ENCODE measurements around the gene LY6G6C. TPM values are rescaled to one million over a fixed set of nuclear protein-coding genes. Genes with fewer than 3 reads are reported as not detected.
A peak's percentile ranks its signal among the peaks of the same experiment; 100 is the strongest.

LY6G6C gene
- total RNA-seq, 2 experiments from 2014 or later = not detected

DNA sequence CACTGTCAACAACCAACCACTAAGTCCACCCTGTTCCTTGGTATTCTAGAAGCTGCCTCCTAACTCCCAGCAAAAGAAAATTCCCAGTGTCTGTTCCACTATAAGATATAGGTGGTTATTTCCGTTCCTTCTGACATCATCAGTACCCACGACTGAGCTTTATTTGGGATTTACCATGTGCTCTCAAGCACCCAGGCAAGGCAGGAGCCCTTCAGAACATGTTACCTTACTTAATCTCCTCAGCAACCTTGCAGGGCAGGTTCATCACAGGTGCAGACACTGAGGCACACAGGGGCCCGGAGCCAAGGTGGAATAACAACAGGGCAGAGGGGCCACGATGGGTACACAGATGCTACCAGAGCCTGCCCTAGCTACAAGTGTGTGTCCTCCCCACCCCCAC is 29.2 kb downstream of the LY6G6C start:
- H3K27ac Mint-ChIP-seq = no peak overlapping the region
- no peaks in the 10 kb centered on the region for H3K9me3 Mint-ChIP-seq
- H3K27me3 Mint-ChIP-seq (ENCODE audit: low read depth) = no peaks in the 10 kb centered on the region
- intact Hi-C loops (cut with micrococcal nuclease) = no loop called here
- H3K4me3 Mint-ChIP-seq = no peak overlapping the region
- no peak for DNase-seq
- H3K4me1 Mint-ChIP-seq (ENCODE audit: low read depth) = peaks cover 5% of the 10 kb centered on the region
- H3K36me3 Mint-ChIP-seq (ENCODE audit: low read depth) = peaks cover 15% of the 10 kb centered on the region
- CTCF ChIA-PET = no interaction called here

DNA sequence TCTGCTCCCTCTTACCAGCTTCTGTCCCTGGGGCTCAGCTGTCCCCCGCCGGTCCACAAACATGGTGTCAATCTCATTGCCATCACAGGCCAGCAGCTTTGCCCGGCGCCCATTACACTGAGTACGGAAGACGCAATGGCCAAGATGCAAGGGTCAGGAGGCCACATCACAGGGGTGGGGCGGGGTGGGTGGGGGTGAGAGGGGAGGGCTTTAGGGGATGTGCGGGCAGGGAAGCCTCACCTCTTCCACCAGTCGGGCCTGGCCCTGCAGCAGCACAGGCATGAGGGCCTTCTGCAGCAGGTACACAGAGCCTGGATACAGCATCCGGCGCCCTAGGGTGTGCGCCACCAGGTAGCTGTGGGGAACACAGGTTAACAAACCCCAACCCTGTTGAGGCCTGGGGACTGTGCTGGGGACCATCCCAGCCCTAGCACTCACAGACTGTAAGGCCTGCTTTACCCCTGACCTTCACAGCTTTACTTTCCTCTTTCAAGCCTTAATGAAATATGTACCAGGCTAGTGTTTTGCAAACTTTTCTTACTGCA is 29.9 kb downstream of the LY6G6C start:
- H3K9me3 Mint-ChIP-seq = no peaks in the 10 kb centered on the region
- H3K27me3 Mint-ChIP-seq (ENCODE audit: low read depth) = no peaks in the 10 kb centered on the region
- H3K27ac Mint-ChIP-seq = no peak overlapping the region
- H3K36me3 Mint-ChIP-seq (ENCODE audit: low read depth) = peaks cover 13% of the 10 kb centered on the region
- no peak overlapping the region for H3K4me3 Mint-ChIP-seq
- intact Hi-C loops (cut with micrococcal nuclease) = no loop called here
- H3K4me1 Mint-ChIP-seq (ENCODE audit: low read depth) = peaks cover 3% of the 10 kb centered on the region
- DNase-seq = no peak
- CTCF ChIA-PET = interaction anchor here (0.9 kb wide), 1 partner anchor 19 kb away, joined by 3 read pairs; no protein-coding TSS in a partner anchor

DNA sequence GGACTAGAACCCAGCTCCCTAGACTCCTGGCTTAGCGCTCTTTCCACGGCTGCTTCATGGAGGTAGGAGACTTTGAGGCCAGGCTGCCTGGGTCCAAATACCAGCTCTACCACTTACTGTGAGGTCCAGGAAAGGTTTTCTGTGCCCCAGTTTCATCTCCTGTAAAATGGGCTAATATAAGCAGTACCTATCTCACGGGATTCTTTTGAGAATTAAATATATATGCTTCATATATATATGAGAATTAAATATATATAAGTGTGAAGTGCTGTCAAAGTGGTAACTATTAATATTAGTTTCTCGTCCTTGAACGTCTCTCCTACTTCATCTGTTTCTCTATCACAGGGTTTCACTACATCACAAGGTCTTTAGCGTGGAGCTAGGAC is 30.5 kb downstream of the LY6G6C start:
- Mint-ChIP-seq H3K4me3 (no peak overlapping the region), H3K36me3 (ENCODE audit: low read depth) (peaks cover 10% of the 10 kb centered on the region), H3K4me1 (ENCODE audit: low read depth) (peaks cover 3% of the 10 kb centered on the region), H3K9me3 (no peaks in the 10 kb centered on the region), H3K27me3 (ENCODE audit: low read depth) (no peaks in the 10 kb centered on the region), H3K27ac (no peak overlapping the region)
- DNase-seq = no peak
- intact Hi-C loops (cut with micrococcal nuclease) = no loop called here
- CTCF ChIA-PET = interaction anchor here (0.7 to 0.9 kb wide), 3 partner anchors 13 to 30 kb away, joined by 3 to 4 read pairs (median 3); no protein-coding TSS in a partner anchor

DNA sequence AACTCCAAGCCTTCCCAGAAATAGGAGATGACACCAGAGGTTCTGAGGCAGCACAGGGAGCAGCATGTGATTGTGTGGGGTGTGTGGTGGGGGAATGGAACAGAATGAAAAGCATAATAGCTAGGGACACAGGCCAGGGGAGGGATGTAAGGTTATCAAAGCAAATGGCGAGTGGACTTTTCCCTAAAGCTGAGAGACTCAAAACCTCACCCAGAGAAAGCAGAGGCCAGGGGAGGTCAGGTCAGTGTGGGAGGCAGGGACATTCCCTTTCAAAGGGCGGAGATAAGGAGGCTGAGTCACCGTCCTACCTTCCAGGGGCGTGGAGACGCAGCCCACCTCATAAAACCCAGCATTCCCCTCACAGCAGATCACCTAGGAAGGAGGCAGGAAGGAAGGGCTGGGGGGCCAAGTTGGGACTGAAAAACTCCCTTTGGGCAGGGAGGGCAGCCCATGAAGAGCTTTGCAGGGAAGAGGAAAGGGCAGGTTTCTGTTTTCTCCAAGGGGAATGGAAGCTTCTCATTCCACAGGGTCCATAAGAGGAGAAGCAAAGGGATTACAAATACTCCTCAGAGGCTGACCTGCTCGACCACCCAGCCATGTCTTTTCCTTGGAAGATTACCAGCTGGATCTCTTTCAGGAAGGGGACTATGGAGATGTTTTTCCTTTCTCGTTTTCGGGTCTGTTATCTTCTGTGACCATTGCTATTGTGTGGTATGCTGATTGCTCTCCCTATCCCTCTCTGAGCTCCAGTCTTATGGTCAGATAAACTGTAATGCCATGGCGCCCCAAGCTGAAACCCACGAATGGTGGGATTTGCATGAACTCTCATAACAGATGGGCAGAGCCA is 31.1 kb downstream of the LY6G6C start:
- Mint-ChIP-seq H3K9me3 (no peaks in the 10 kb centered on the region), H3K4me3 (no peak overlapping the region), H3K27me3 (ENCODE audit: low read depth) (no peaks in the 10 kb centered on the region), H3K27ac (peak overlapping the region; percentile 54), H3K4me1 (ENCODE audit: low read depth) (peaks cover 3% of the 10 kb centered on the region), H3K36me3 (ENCODE audit: low read depth) (peaks cover 9% of the 10 kb centered on the region)
- DNase-seq = no peak
- CTCF ChIA-PET = interaction anchor here (0.5 to 1.9 kb wide), 4 partner anchors 10 to 217 kb away, joined by 3 to 7 read pairs (median 4); partner anchors contain the start of gene LY6G5C
- intact Hi-C loops (cut with micrococcal nuclease) = no loop called here

DNA sequence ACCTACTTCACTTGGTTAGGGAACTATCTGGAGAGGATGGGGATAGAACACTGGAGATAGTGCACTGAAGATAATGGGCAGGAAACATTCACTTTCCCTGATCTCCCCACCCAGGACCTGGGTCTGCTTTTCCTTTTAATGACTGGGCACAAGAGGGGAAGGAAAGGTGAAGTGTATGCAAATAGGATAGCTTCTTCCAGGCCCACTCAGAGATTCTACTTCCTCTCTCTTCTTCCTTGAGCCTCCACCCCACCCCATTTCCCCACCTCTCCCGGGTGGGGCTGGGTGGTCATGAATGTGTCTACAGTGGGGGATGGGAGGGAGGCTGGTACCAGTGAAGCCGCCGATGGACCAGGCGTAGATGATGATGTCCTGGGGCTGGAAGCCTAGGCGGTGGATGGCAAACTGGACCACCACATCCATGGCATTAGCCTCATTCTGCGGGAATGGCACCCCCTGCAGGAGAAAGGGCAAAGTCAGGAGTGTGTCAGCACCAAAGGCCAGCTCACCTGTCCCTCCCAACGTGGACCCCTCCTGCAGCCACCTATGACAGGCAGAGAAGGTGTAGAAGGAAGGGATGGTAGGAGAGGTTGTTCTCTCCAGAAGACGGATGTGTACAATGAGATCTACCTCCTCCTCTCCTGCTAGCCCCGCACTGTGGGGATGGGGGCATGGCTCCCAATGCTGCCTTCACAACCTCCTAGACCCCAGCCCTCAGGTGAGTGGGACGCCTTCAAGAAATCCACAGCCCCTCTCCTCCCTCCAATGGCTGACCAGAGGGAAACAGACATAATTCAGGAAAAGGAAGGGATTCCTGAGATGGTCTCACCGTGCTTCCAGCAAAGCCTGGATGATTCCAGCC is 32.1 kb downstream of the LY6G6C start:
- peaks cover 9% of the 10 kb centered on the region for H3K36me3 Mint-ChIP-seq (ENCODE audit: low read depth)
- H3K27ac Mint-ChIP-seq = no peak overlapping the region
- CTCF ChIA-PET = interaction anchor here (0.5 to 1.9 kb wide), 3 partner anchors 9 to 247 kb away, joined by 4 to 7 read pairs (median 5); partner anchors contain the start of gene LY6G5C
- intact Hi-C loops (cut with micrococcal nuclease) = no loop called here
- H3K27me3 Mint-ChIP-seq (ENCODE audit: low read depth) = no peaks in the 10 kb centered on the region
- no peak overlapping the region for H3K4me3 Mint-ChIP-seq
- no peaks in the 10 kb centered on the region for H3K9me3 Mint-ChIP-seq
- peaks cover 3% of the 10 kb centered on the region for H3K4me1 Mint-ChIP-seq (ENCODE audit: low read depth)
- DNase-seq = peak; percentile 33

DNA sequence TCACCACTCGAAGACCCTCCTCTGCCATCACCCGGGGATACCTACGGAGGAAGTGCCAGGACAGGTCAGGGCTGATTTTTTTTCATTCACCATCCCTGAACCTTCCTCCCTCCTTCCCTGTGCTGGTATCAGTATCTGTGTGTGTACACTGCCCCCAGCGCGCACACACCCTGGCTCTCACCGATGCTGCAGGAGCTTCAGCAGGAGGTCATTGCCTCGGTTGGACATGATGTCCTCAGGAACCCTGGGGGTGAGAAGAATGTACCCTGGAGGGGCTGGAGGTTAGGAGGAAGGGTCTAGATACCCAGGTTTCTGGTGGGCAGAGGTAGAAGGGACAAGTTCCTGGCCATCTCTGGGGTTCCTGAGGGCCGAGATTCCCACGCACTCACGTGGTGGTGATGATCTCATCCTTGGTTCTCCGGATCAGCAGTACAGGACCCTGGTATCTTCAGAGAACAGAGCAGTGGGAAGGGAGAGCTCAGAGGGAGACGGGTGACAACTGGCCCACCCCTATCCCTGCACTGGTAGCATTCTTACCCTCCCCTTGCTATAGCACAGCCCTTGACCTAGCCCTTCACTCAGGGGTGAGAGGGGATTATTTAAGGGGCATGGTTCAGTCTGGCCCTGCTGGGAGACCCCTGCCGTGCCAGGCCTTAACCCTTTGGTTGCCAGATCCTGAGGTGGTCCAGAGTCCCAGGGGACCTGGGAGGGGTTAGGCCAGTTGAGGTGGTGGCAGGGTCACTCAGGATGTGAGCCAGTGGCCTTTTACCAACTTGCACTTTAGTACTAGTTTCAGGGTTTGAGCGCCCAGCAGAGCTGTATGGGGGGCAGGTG is 33.5 kb downstream of the LY6G6C start:
- CTCF ChIA-PET = no interaction called here
- Mint-ChIP-seq H3K4me1 (ENCODE audit: low read depth) (peaks cover 3% of the 10 kb centered on the region), H3K4me3 (no peak overlapping the region), H3K27me3 (ENCODE audit: low read depth) (no peaks in the 10 kb centered on the region), H3K27ac (peak overlapping the region; percentile 11), H3K9me3 (no peaks in the 10 kb centered on the region), H3K36me3 (ENCODE audit: low read depth) (peaks cover 9% of the 10 kb centered on the region)
- intact Hi-C loops (cut with micrococcal nuclease) = no loop called here
- DNase-seq = no peak

DNA sequence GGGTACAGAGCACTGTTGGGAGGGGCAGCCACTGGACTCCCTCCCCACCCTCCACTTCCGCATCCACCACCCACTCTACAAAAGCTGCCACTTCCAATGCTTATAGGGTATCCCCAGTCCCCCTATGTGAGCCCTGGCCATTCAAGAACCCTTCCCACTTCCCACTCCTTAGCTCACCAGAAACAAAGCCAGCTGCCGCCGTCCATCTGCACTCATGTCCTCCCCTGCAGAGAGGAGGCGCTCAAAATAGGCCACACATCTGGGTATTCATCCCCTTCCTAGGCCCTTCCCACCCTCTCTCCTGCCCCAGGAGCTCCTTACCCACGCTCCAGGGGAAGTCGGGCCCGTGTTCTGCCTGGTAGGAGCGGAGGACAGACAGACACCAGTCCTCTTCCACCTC is 34.2 kb downstream of the LY6G6C start:
- H3K27me3 Mint-ChIP-seq (ENCODE audit: low read depth) = no peaks in the 10 kb centered on the region
- intact Hi-C loops (cut with micrococcal nuclease) = no loop called here
- CTCF ChIA-PET = interaction anchor here (1.0 kb wide), 1 partner anchor 41 kb away, joined by 3 read pairs; the partner anchor contains the start of gene DDAH2
- peaks cover 3% of the 10 kb centered on the region for H3K4me1 Mint-ChIP-seq (ENCODE audit: low read depth)
- no peak for DNase-seq
- H3K4me3 Mint-ChIP-seq = no peak overlapping the region
- no peaks in the 10 kb centered on the region for H3K9me3 Mint-ChIP-seq
- peaks cover 7% of the 10 kb centered on the region for H3K36me3 Mint-ChIP-seq (ENCODE audit: low read depth)
- peak overlapping the region; percentile 11 for H3K27ac Mint-ChIP-seq

DNA sequence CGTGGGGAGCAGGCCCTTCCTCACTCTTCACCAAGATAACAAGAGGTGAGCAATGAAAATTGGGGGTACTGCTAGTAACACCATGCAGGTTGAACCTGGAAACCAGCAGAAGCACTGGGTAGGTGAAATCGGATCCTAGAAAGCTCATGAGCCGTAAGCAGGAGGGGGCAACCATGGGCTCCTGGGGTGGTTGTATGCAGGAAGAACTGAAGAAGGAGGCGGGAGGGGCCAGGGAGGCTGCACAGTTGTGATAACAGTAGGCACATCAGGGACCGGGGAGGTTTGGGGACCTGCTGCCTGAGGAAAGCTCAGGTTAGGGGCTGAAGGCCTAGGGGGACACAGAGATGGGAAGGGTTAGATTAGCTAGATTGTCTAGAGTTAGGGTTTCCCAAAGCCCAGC is 35.1 kb downstream of the LY6G6C start:
- CTCF ChIA-PET = interaction anchor here (0.6 to 1.0 kb wide), 2 partner anchors 42 to 49 kb away, joined by 3 read pairs; partner anchors contain the start of gene DDAH2
- DNase-seq = no peak
- H3K4me3 Mint-ChIP-seq = no peak overlapping the region
- H3K36me3 Mint-ChIP-seq (ENCODE audit: low read depth) = peaks cover 7% of the 10 kb centered on the region
- intact Hi-C loops (cut with micrococcal nuclease) = no loop called here
- H3K27me3 Mint-ChIP-seq (ENCODE audit: low read depth) = no peaks in the 10 kb centered on the region
- H3K9me3 Mint-ChIP-seq = no peaks in the 10 kb centered on the region
- no peak overlapping the region for H3K27ac Mint-ChIP-seq
- H3K4me1 Mint-ChIP-seq (ENCODE audit: low read depth) = peaks cover 5% of the 10 kb centered on the region

DNA sequence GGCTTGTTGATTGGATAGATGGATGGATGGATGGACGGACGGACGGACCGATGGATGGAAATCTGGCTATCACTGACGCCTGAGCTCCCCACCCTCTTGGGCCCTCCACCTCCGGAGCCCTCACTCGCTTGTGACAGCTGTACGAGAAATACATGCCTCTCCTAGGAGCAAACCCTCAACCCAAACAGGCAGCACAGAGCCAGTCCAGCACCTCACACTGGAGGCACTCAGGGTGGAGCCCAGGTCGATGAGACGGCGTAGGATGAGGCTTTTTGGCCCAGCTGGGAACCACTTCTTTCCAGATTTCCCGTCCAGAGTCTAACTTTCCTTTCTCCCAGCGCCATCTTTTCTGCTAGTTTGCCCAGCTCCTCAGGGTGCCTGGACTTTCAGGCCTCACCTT is 38.0 kb downstream of the LY6G6C start:
- intact Hi-C loops (cut with micrococcal nuclease) = no loop called here
- CTCF ChIA-PET = interaction anchor here (1.0 kb wide), 1 partner anchor 87 kb away, joined by 6 read pairs; no protein-coding TSS in a partner anchor

DNA sequence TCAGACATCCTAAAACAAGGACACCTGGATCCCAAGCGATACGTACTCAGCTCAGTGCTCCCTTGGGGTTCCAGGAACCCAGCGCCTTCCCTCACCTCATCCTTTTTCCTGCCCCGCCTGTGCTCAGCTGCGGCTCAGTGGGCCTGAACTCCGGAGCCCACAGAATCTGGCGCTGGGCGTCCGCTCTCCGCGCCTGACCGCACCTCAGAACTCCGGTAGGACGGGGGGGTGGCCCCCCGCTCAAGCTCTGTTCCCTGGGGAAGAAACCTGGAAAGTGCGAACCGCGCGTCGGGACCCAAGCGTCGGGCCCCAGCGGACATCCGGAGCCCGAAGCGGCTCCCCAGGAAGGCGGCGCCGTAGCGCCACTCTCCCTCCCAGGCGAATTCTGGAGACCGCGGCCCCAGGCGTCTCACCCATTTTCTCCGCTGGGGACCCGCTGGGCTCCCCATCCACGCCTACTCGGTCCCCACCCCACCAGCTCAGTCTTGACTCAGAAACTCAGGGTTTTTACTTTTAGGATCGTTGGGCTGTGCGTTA is 40.3 kb downstream of the LY6G6C start:
- CTCF ChIA-PET = interaction anchor here (0.6 to 1.9 kb wide), 12 partner anchors 8 to 271 kb away, joined by 3 to 12 read pairs (median 5); partner anchors contain the start of genes ABHD16A, HSPA1B and MSH5

More for the DNA sequence above, 38.0 kb downstream of the LY6G6C start:
- Mint-ChIP-seq H3K27ac (no peak overlapping the region), H3K27me3 (ENCODE audit: low read depth) (no peaks in the 10 kb centered on the region), H3K4me3 (no peak overlapping the region), H3K36me3 (ENCODE audit: low read depth) (peaks cover 1% of the 10 kb centered on the region), H3K4me1 (ENCODE audit: low read depth) (peaks cover 11% of the 10 kb centered on the region), H3K9me3 (no peaks in the 10 kb centered on the region)
- DNase-seq = no peak

More for the DNA sequence above, 40.3 kb downstream of the LY6G6C start:
- no peaks in the 10 kb centered on the region for H3K27me3 Mint-ChIP-seq (ENCODE audit: low read depth)
- no peaks in the 10 kb centered on the region for H3K9me3 Mint-ChIP-seq
- H3K4me1 Mint-ChIP-seq (ENCODE audit: low read depth) = peaks cover 11% of the 10 kb centered on the region
- DNase-seq = peak; percentile 62
- peak overlapping the region; percentile 74 for H3K4me3 Mint-ChIP-seq
- intact Hi-C loops (cut with micrococcal nuclease) = loop anchor here (2.0 kb wide), 5 partner anchors 88 to 272 kb away; partner anchors contain the start of gene NEU1
- no peaks in the 10 kb centered on the region for H3K36me3 Mint-ChIP-seq (ENCODE audit: low read depth)
- H3K27ac Mint-ChIP-seq = no peak overlapping the region
